ENCODE measurements around the gene MACROD1. TPM values are rescaled to one million over a fixed set of nuclear protein-coding genes. Genes with fewer than 3 reads are reported as not detected.

The MACROD1 gene
- total and polyA plus RNA-seq, 8 donors, result 13.5 to 25.1 (median 20.3) TPM

GRCh38 chr11:64121663-64122410, 44.1 kb downstream of the MACROD1 start:
- Histone ChIP-seq H3K4me3 (no peak overlapping the region), H3K27me3 (no peaks in the 10 kb centered on the region), H3K4me1 (no peaks in the 10 kb centered on the region), H3K27ac (no peak overlapping the region), H3K9me3 (no peaks in the 10 kb centered on the region), H3K36me3 (no peaks in the 10 kb centered on the region)
- TF ChIP-seq CTCF (IDR thresholded peaks at IDR 0.05), result no peak
- intact Hi-C loops (cut with DNase I), result no loop called here
- no peak for ATAC-seq
- DNase-seq, result no peak

- Histone ChIP-seq H3K27ac (no peak overlapping the region), H3K9me3 (no peaks in the 10 kb centered on the region), H3K36me3 (no peaks in the 10 kb centered on the region), H3K27me3 (no peaks in the 10 kb centered on the region), H3K4me1 (no peaks in the 10 kb centered on the region), H3K4me3 (no peak overlapping the region)
- TF ChIP-seq CTCF (IDR thresholded peaks at IDR 0.05), result no peak
- intact Hi-C loops (cut with DNase I), result no loop called here
- DNase-seq, result no peak
- peak; percentile 66 for ATAC-seq
Measured at GRCh38 chr11:64120951-64121569, 44.9 kb downstream of the MACROD1 start.

GRCh38 chr11:64119700-64120099, 46.2 kb downstream of the MACROD1 start:
- Histone ChIP-seq H3K9me3 (no peaks in the 10 kb centered on the region), H3K4me3 (no peak overlapping the region), H3K36me3 (no peaks in the 10 kb centered on the region), H3K27ac (no peak overlapping the region), H3K27me3 (no peaks in the 10 kb centered on the region), H3K4me1 (no peaks in the 10 kb centered on the region)
- intact Hi-C loops (cut with DNase I), result no loop called here
- no peak for DNase-seq
- ATAC-seq, result no peak
- TF ChIP-seq CTCF (IDR thresholded peaks at IDR 0.05), result no peak

- Histone ChIP-seq H3K27ac (no peak overlapping the region), H3K9me3 (no peaks in the 10 kb centered on the region), H3K4me3 (no peak overlapping the region), H3K36me3 (no peaks in the 10 kb centered on the region), H3K27me3 (no peaks in the 10 kb centered on the region), H3K4me1 (no peaks in the 10 kb centered on the region)
- DNase-seq (no peak), ATAC-seq (no peak)
- intact Hi-C loops (cut with DNase I), result no loop called here
- TF ChIP-seq CTCF (IDR thresholded peaks at IDR 0.05), result no peak
Measured at GRCh38 chr11:64118876-64119665, 46.8 kb downstream of the MACROD1 start.
